ENCODE data around the gene CMYA5. TPM values are rescaled to one million over a fixed set of nuclear protein-coding genes. Genes with fewer than 3 reads are reported as not detected.

CMYA5 gene
- total and polyA plus RNA-seq, 7 donors: 0.46 to 21.0 (median 5.2) TPM

- Histone ChIP-seq H3K4me1 (peaks cover 0 to 30% (median 23%) of the 10 kb centered on the region in 4 donors), H3K9me3 (no peaks in the 10 kb centered on the region), H3K36me3 (no peaks in the 10 kb centered on the region), H3K27me3 (no peaks in the 10 kb centered on the region), H3K4me3 (no peak overlapping the region), H3K27ac (peak overlapping the region in 2 of 4 donors; percentile 58 to 60)
- WGBS, 2 donors: 78 to 86% methylated on average over 3 of the region's 3 CpGs
- TF ChIP-seq EP300 (IDR thresholded peaks at IDR 0.05) (no peak), POLR2AphosphoS5 (IDR thresholded peaks at IDR 0.05) (no peak), CTCF (IDR thresholded peaks at IDR 0.05) (no peak), POLR2A (IDR thresholded peaks at IDR 0.05) (no peak)
- intact Hi-C loops (cut with DNase I): no loop called here
- DNase-seq: no peak
Observed at GRCh38 chr5:79834098-79834753, 144.6 kb downstream of the CMYA5 start.

- H3K27me3 ChIP-seq: no peaks in the 10 kb centered on the region
- WGBS, 2 donors: 69 to 83% methylated on average over 12 of the region's 12 CpGs
- no peaks in the 10 kb centered on the region for H3K36me3 ChIP-seq
- no peak overlapping the region for H3K4me3 ChIP-seq
- DNase-seq: no peak
- peak in 1 of 4 donors; percentile 7 for TF ChIP-seq POLR2AphosphoS5 (IDR thresholded peaks at IDR 0.05)
- no peak for TF ChIP-seq EP300 (IDR thresholded peaks at IDR 0.05)
- no peaks in the 10 kb centered on the region for H3K9me3 ChIP-seq
- H3K4me1 ChIP-seq: peaks cover 0 to 37% (median 25%) of the 10 kb centered on the region in 4 donors
- H3K27ac ChIP-seq: peak overlapping the region in 3 of 4 donors; percentile 35 to 60 (median 58)
- intact Hi-C loops (cut with DNase I): no loop called here
Observed at GRCh38 chr5:79834754-79835714, 145.4 kb downstream of the CMYA5 start.

- intact Hi-C loops (cut with DNase I): no loop called here
- H3K4me3 ChIP-seq: no peak overlapping the region
- peak; percentile 83 for DNase-seq
- H3K9me3 ChIP-seq: no peaks in the 10 kb centered on the region
- H3K36me3 ChIP-seq: no peaks in the 10 kb centered on the region
- no peaks in the 10 kb centered on the region for H3K27me3 ChIP-seq
- WGBS, 2 donors: 70 to 79% methylated on average over 6 of the region's 6 CpGs
- H3K4me1 ChIP-seq: peaks cover 0 to 45% (median 28%) of the 10 kb centered on the region in 4 donors
- TF ChIP-seq POLR2A (IDR thresholded peaks at IDR 0.05) (no peak), CTCF (IDR thresholded peaks at IDR 0.05) (no peak), EP300 (IDR thresholded peaks at IDR 0.05) (no peak), POLR2AphosphoS5 (IDR thresholded peaks at IDR 0.05) (peak in 3 of 4 donors; percentile 23 to 40 (median 38))
- H3K27ac ChIP-seq: peak overlapping the region in 2 of 4 donors; percentile 25 to 60
Observed at GRCh38 chr5:79837761-79838551, 148.3 kb downstream of the CMYA5 start.

- H3K9me3 ChIP-seq: no peaks in the 10 kb centered on the region
- no peaks in the 10 kb centered on the region for H3K36me3 ChIP-seq
- intact Hi-C loops (cut with DNase I): no loop called here
- no peaks in the 10 kb centered on the region for H3K27me3 ChIP-seq
- WGBS, 2 donors: 50 to 59% methylated on average over 7 of the region's 7 CpGs
- no peak for DNase-seq
- no peak overlapping the region for H3K4me3 ChIP-seq
- no peak for TF ChIP-seq POLR2AphosphoS5 (IDR thresholded peaks at IDR 0.05)
- TF ChIP-seq EP300 (IDR thresholded peaks at IDR 0.05): no peak
- TF ChIP-seq CTCF (IDR thresholded peaks at IDR 0.05): no peak
- TF ChIP-seq POLR2A (IDR thresholded peaks at IDR 0.05): no peak
- H3K27ac ChIP-seq: peak overlapping the region in 1 of 4 donors; percentile 16
- peaks cover 0 to 29% (median 21%) of the 10 kb centered on the region in 4 donors for H3K4me1 ChIP-seq
Observed at GRCh38 chr5:79840084-79840990, 150.7 kb downstream of the CMYA5 start.
